Measurements from ENCODE around the gene NTN5. TPM values are rescaled to one million over a fixed set of nuclear protein-coding genes. Genes with fewer than 3 reads are reported as not detected.

Gene NTN5
- total and polyA plus RNA-seq, 10 donors, result 0.30 to 2.1 (median 0.74) TPM; not detected in 1

GRCh38 chr19:48644839-48645619, 27.8 kb downstream of the NTN5 start:
- 3 to 7% (median 4%) methylated on average over 16 to 25 of the region's 25 CpGs for WGBS, 5 donors
- intact Hi-C loops (cut with DNase I; ENCODE audit: low total_unique reads), result no loop called here
- TF ChIP-seq, protein P1, sequence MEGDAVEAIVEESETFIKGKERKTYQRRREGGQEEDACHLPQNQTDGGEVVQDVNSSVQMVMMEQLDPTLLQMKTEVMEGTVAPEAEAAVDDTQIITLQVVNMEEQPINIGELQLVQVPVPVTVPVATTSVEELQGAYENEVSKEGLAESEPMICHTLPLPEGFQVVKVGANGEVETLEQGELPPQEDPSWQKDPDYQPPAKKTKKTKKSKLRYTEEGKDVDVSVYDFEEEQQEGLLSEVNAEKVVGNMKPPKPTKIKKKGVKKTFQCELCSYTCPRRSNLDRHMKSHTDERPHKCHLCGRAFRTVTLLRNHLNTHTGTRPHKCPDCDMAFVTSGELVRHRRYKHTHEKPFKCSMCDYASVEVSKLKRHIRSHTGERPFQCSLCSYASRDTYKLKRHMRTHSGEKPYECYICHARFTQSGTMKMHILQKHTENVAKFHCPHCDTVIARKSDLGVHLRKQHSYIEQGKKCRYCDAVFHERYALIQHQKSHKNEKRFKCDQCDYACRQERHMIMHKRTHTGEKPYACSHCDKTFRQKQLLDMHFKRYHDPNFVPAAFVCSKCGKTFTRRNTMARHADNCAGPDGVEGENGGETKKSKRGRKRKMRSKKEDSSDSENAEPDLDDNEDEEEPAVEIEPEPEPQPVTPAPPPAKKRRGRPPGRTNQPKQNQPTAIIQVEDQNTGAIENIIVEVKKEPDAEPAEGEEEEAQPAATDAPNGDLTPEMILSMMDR (IDR thresholded peaks at IDR 0.05 in 8 of 11, conservative IDR thresholded peaks at IDR 0.05 in 3 of 11), result no peak
- TF ChIP-seq POLR2A (IDR thresholded peaks at IDR 0.05) (no peak), POLR2AphosphoS5 (IDR thresholded peaks at IDR 0.05) (peak in 2 of 3 donors; percentile 39 to 42)
- H3K27ac ChIP-seq, result peak overlapping the region; percentile 87 to 96 (median 90)
- H3K4me3 ChIP-seq, result peak overlapping the region; percentile 40 to 78 (median 50)
- no peaks in the 10 kb centered on the region for H3K9me3 ChIP-seq
- peaks cover 0 to 5% (median 0%) of the 10 kb centered on the region in 7 donors for H3K27me3 ChIP-seq (replicated peaks in 1 of 7)
- H3K36me3 ChIP-seq, result no peaks in the 10 kb centered on the region
- peaks cover 16 to 61% (median 41%) of the 10 kb centered on the region in 6 donors for H3K4me1 ChIP-seq
- peak; percentile 89 for DNase-seq

DNA sequence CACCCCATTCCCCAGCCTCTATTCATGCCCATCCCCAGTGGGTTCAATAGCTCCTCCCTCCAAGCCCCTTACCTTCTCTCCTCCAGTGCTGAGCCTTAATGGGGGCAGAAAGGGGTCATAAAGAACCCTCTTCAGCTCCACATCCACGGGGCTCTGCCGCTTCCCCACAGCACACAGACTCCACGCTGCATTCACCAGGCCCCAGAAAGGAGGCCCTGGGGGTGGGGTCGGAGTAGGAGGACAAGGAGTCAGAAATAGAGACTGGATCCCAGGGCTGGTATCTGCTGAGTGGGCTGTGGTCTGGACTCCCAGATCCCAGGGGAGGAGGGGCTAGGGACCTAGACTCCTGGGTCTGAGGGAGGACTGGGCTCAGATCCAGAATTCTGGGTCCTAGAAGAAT, 28.5 kb downstream of the NTN5 start:
- intact Hi-C loops (cut with DNase I; ENCODE audit: low total_unique reads), result no loop called here
- peak overlapping the region in 3 of 8 donors; percentile 54 to 78 (median 55) for H3K4me3 ChIP-seq
- no peak for DNase-seq
- no peaks in the 10 kb centered on the region for H3K9me3 ChIP-seq
- H3K27ac ChIP-seq, result peak overlapping the region in 4 of 8 donors; percentile 87 to 96 (median 91)
- TF ChIP-seq POLR2A (IDR thresholded peaks at IDR 0.05) (no peak), POLR2AphosphoS5 (IDR thresholded peaks at IDR 0.05) (no peak)
- TF ChIP-seq, protein P1 (IDR thresholded peaks at IDR 0.05 in 8 of 11, conservative IDR thresholded peaks at IDR 0.05 in 3 of 11), result no peak
- H3K27me3 ChIP-seq (replicated peaks in 1 of 7), result peaks cover 0 to 5% (median 0%) of the 10 kb centered on the region in 7 donors
- 61 to 78% (median 76%) methylated on average over 4 of the region's 4 CpGs for WGBS, 5 donors
- H3K4me1 ChIP-seq, result peaks cover 12 to 61% (median 38%) of the 10 kb centered on the region in 6 donors
- no peaks in the 10 kb centered on the region for H3K36me3 ChIP-seq

GRCh38 chr19:48642862-48643261, 30.0 kb downstream of the NTN5 start:
- Histone ChIP-seq H3K4me3 (no peak overlapping the region), H3K4me1 (peaks cover 12 to 57% (median 42%) of the 10 kb centered on the region in 6 donors), H3K9me3 (no peaks in the 10 kb centered on the region), H3K27ac (no peak overlapping the region), H3K36me3 (no peaks in the 10 kb centered on the region), H3K27me3 (replicated peaks in 1 of 7) (peaks cover 0 to 5% (median 0%) of the 10 kb centered on the region in 7 donors)
- TF ChIP-seq, protein P1 (IDR thresholded peaks at IDR 0.05 in 8 of 11, conservative IDR thresholded peaks at IDR 0.05 in 3 of 11), result no peak
- TF ChIP-seq POLR2AphosphoS5 (IDR thresholded peaks at IDR 0.05) (no peak), POLR2A (IDR thresholded peaks at IDR 0.05) (no peak)
- intact Hi-C loops (cut with DNase I; ENCODE audit: low total_unique reads), result no loop called here
- DNase-seq, result no peak
- 89 to 96% (median 94%) methylated on average over 5 of the region's 5 CpGs for WGBS, 5 donors

- Histone ChIP-seq H3K27ac (no peak overlapping the region), H3K27me3 (replicated peaks in 1 of 7) (peaks cover 0 to 5% (median 0%) of the 10 kb centered on the region in 7 donors), H3K4me3 (no peak overlapping the region), H3K36me3 (no peaks in the 10 kb centered on the region), H3K9me3 (no peaks in the 10 kb centered on the region), H3K4me1 (peaks cover 12 to 56% (median 40%) of the 10 kb centered on the region in 6 donors)
- DNase-seq, result no peak
- no peak for TF ChIP-seq POLR2AphosphoS5 (IDR thresholded peaks at IDR 0.05)
- no peak for TF ChIP-seq POLR2A (IDR thresholded peaks at IDR 0.05)
- TF ChIP-seq, protein P1 (IDR thresholded peaks at IDR 0.05 in 8 of 11, conservative IDR thresholded peaks at IDR 0.05 in 3 of 11), result no peak
- 91 to 97% (median 92%) methylated on average over 2 of the region's 2 CpGs for WGBS, 5 donors
- intact Hi-C loops (cut with DNase I; ENCODE audit: low total_unique reads), result no loop called here
Observed at GRCh38 chr19:48641850-48642249, 31.0 kb downstream of the NTN5 start.
